Measurements from ENCODE around the gene KIF5A. TPM values are rescaled to one million over a fixed set of nuclear protein-coding genes. Genes with fewer than 3 reads are reported as not detected.

Gene KIF5A
- total and polyA plus RNA-seq, 8 donors = 0.38 to 6.5 (median 5.3) TPM

DNA sequence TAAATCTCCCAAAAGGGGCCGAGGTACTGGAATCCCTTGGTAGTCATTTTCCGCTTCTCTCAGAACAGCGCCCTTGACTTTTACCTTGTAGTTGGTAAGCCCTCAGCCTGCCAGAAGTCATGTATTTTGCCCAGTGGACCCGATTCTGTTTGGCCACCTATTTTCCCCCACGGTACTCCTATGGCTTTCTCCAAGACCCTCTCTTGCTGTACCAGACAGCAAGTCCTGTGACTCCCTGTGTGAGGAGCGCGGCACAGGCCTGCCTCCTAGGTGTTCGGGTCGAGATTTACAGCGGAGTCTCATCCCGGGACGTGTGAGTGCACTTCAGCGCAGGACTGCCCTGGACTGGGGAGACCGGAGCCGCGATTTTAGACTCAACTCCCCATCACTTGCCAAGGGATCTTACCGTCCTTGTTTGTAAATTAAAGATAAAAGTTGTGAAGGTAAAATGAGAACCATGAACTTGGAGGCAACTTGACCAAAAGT lies 28.3 kb upstream of the KIF5A start:
- DNase-seq = peak in 3 of 4 donors; percentile 58 to 81 (median 61)
- peaks cover 45 to 74% of the 10 kb centered on the region in 2 donors for H3K4me1 ChIP-seq
- peak overlapping the region; percentile 95 to 97 for H3K27ac ChIP-seq
- H3K4me3 ChIP-seq = peak overlapping the region in 1 of 2 donors; percentile 95
- no peaks in the 10 kb centered on the region for H3K9me3 ChIP-seq
- no peaks in the 10 kb centered on the region for H3K27me3 ChIP-seq
- intact Hi-C loops (cut with DNase I) = no loop called here
- ATAC-seq = peak; percentile 2
- peaks cover 0 to 48% of the 10 kb centered on the region in 2 donors for H3K36me3 ChIP-seq
- TF ChIP-seq, protein P1, sequence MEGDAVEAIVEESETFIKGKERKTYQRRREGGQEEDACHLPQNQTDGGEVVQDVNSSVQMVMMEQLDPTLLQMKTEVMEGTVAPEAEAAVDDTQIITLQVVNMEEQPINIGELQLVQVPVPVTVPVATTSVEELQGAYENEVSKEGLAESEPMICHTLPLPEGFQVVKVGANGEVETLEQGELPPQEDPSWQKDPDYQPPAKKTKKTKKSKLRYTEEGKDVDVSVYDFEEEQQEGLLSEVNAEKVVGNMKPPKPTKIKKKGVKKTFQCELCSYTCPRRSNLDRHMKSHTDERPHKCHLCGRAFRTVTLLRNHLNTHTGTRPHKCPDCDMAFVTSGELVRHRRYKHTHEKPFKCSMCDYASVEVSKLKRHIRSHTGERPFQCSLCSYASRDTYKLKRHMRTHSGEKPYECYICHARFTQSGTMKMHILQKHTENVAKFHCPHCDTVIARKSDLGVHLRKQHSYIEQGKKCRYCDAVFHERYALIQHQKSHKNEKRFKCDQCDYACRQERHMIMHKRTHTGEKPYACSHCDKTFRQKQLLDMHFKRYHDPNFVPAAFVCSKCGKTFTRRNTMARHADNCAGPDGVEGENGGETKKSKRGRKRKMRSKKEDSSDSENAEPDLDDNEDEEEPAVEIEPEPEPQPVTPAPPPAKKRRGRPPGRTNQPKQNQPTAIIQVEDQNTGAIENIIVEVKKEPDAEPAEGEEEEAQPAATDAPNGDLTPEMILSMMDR (IDR thresholded peaks at IDR 0.05) = no peak

DNA sequence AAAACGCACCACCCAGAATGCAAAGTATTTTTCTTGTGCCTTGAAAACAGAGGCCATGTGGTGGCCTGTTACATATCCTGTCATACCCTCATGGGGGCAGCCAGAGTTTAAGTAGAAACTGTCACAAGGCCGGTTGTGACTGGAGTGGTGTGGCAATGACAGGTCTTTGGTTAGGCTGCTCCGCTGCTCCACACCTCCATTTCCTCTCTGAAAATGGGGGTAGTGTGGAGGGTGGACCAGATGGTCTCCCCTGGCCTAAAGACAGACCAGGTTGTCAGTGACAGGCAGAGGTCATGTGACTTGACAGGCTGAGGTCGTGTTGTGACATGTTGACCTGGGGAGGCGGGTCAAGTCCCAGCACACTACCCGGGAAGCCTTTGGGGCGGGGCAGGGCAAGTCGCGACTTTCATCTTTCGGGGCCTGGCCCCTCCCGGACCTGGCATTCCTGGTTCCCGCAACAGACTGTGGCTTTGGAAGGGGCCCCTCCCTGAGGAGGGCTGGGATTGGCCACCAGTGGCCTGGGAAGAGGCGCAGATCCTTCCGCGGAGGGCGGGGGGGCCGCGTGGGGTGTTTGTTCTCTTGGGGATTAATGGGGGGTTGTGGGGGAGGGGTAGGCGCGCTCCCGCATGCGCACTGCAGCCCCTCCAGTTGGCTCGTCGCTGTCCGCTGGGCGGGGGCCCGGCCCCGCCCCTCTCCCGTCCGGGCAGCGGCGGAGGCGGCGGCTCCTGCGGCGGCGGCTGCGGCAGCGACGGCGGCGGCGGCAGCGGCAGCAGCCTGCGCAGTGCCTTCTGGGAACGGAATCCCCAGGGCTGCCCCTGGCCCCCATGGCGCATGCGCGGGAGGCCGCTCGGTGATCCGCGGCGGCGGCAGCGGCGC lies 27.6 kb upstream of the KIF5A start, which contains the start of gene MBD6:
MBD6 (plus strand) TSS at position 814 of the 876 bp plus-strand sequence. CDS start 1,480 bp downstream, outside the sequence.
- H3K36me3 ChIP-seq = peaks cover 0 to 48% of the 10 kb centered on the region in 2 donors
- DNase-seq = peak; percentile 88 to 97 (median 94)
- intact Hi-C loops (cut with DNase I) = no loop called here
- no peaks in the 10 kb centered on the region for H3K27me3 ChIP-seq
- TF ChIP-seq, protein P1 (IDR thresholded peaks at IDR 0.05) = no peak
- peak; percentile 46 for ATAC-seq
- H3K27ac ChIP-seq = peak within 1 kb of the TSS; percentile 95 to 97
- no peaks in the 10 kb centered on the region for H3K9me3 ChIP-seq
- peaks cover 45 to 67% of the 10 kb centered on the region in 2 donors for H3K4me1 ChIP-seq
- H3K4me3 ChIP-seq = peak within 1 kb of the TSS; percentile 49 to 95

DNA sequence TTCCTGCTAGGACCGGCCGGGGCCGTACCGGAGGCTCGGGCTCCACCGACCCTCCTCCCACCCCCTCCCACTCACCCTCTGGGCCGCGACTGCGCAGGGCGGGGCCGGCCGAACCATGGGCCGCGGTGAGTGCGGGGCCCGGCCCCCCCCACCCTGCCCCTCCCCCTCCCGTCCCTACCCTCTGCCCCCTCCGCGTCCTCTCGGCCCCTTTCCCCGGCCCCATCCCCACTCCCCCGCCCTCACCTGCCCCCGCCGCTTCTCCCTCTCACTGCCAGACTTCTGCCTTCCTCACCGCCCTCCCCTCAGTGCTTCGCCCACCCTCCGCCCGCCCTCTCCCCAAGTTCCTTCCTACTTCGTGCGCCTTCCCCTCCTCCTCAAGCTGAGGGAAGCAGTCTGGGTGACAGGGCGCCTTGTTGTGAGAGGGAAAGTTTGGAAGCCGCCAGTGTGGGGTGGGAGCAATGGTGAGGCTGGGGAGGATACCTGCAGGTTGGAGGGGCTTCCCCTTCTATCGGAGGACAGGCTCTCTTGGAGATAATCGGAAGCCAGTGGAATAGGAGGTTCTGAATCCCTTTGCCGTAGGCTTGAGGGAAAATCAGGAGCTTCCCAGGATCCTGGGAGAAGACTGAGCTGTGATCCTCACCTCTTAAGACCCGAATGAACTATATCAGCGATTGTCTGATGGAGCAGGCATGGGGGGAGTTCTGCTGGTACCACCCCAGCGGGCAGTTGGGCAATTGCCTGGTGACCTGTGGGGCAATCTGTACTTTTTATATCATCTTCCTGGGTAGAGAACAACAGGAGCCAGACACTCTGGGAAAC lies 26.7 kb upstream of the KIF5A start:
- Histone ChIP-seq H3K27me3 (no peaks in the 10 kb centered on the region), H3K4me1 (peaks cover 38 to 59% of the 10 kb centered on the region in 2 donors), H3K36me3 (peaks cover 0 to 48% of the 10 kb centered on the region in 2 donors), H3K27ac (peak overlapping the region; percentile 95 to 97), H3K9me3 (no peaks in the 10 kb centered on the region), H3K4me3 (peak overlapping the region; percentile 49 to 95)
- DNase-seq = peak; percentile 54 to 89 (median 87)
- TF ChIP-seq, protein P1 (IDR thresholded peaks at IDR 0.05) = no peak
- peak; percentile 1 for ATAC-seq
- intact Hi-C loops (cut with DNase I) = no loop called here

DNA sequence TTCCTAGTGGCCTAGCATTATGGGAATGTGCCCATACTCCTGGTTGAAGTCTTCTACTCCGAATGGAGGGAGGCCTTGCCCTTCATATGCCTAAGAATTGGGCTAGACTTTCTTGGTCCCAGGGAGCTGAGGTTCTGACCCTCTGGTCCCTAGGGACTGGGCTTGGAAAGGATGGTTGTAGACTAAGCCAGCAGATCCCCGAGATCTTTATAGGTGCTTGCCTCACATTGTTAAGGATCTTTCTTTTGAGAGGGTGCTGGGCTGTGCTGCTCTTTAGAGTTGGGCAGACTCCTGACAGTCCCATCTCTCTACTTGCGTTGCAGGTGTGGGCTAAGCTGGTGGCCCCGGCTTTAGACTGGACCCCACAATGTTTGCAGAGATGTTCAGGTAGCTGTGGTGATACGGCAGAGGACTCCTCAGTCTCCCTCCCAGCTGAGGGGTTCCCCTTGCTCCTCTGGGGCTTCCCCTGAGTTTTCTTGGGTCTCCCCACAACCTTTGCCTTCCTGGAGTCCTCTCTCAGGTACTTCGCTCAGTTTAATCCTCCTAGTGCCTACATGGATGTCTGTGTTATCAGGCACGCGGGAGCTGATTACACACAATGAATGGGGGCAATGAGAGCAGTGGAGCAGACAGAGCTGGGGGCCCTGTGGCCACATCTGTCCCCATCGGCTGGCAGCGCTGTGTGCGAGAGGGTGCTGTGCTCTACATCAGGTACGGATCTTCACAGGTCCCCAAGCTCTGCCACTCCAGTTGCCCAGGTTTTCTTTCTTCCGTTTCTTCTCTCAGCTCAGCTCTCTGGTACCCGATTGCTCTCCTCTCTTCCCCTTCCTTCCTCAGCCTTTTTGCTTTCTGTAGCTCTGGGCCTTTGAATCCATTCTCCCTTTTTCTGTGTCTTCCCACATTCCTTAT lies 25.9 kb upstream of the KIF5A start:
- no peak for ATAC-seq
- Histone ChIP-seq H3K27me3 (no peaks in the 10 kb centered on the region), H3K4me3 (peak overlapping the region; percentile 49 to 95), H3K27ac (peak overlapping the region; percentile 95 to 97), H3K36me3 (peaks cover 0 to 49% of the 10 kb centered on the region in 2 donors), H3K4me1 (peaks cover 30 to 50% of the 10 kb centered on the region in 2 donors), H3K9me3 (no peaks in the 10 kb centered on the region)
- TF ChIP-seq, protein P1 (IDR thresholded peaks at IDR 0.05) = no peak
- intact Hi-C loops (cut with DNase I) = no loop called here
- DNase-seq = no peak
